ENCODE results near the gene STK25. TPM values are rescaled to one million over a fixed set of nuclear protein-coding genes. Genes with fewer than 3 reads are reported as not detected.

Gene STK25
- total RNA-seq, 1 experiment from 2014 or later: 171 TPM

DNA sequence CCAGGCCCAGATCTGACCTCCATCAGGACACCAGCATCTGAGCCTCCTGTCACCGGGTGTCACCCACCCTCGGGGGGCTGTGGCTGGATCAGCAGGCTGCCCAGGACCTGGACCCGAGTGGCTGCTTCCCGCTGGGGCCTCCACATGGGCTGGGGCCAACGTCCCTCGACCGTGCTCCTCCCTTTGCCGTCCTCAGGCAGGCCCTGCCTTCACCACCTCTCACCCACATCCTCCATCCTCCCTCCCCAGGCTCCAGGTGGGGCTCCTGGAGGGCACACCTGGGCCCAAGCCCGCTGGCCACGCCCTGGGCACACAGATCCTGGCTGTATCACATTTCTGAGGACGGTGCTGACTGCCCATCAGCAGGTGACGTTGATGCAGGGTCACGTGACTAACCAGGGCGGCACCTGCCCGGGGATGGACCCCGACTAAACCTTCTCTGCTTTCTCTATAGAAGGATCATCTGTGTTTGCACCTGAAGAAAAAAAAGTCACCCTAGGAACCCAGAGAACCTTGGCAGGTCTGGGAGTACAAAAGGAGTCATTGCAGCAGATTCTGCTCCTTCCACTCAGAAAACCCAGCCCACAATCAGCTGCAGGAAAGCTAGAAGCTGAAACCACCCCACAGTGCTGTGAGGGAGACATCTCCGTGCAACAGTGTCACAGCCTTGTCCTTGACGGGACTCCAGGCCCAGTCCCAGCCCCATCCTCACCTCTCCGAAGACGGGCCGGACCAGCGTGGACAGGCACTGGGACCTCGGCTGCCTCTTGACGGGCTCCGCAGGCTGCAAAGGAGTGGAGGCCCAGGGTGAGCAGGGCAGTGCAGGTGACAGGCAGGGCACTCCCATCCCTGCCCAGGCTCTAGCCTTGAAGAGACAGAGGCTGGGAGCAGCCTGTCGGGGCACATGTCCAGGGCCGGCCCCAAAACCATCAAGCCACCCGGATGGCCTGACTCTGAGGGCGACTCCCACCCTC is 11.2 kb downstream of the STK25 start:
- no peak for DNase-seq
- Histone ChIP-seq H3K36me3 (peaks cover 83% of the 10 kb centered on the region), H3K4me3 (no peak overlapping the region), H3K27ac (no peak overlapping the region), H3K9me3 (replicated peaks) (no peaks in the 10 kb centered on the region), H3K4me1 (peaks cover 6% of the 10 kb centered on the region; the same call in 1 of the 2 replicates), H3K27me3 (no peaks in the 10 kb centered on the region)

GRCh38 chr2:241496003-241496707 is 12.2 kb downstream of the STK25 start:
- H3K27me3 ChIP-seq: no peaks in the 10 kb centered on the region
- H3K4me3 ChIP-seq: no peak overlapping the region
- peaks cover 15% of the 10 kb centered on the region; the same call in 1 of the 2 replicates for H3K4me1 ChIP-seq
- H3K36me3 ChIP-seq: peaks cover 73% of the 10 kb centered on the region
- DNase-seq: no peak
- no peak overlapping the region for H3K27ac ChIP-seq
- H3K9me3 ChIP-seq (replicated peaks): no peaks in the 10 kb centered on the region

- H3K4me1 ChIP-seq: peaks cover 16% of the 10 kb centered on the region; the same call in 1 of the 2 replicates
- H3K4me3 ChIP-seq: no peak overlapping the region
- H3K9me3 ChIP-seq (replicated peaks): no peaks in the 10 kb centered on the region
- no peak overlapping the region for H3K27ac ChIP-seq
- H3K27me3 ChIP-seq: no peaks in the 10 kb centered on the region
- H3K36me3 ChIP-seq: peaks cover 65% of the 10 kb centered on the region
- DNase-seq: no peak
Measured at GRCh38 chr2:241495172-241496002, 13.0 kb downstream of the STK25 start.

- DNase-seq: no peak
- no peaks in the 10 kb centered on the region for H3K27me3 ChIP-seq
- H3K4me1 ChIP-seq: peaks cover 16% of the 10 kb centered on the region; the same call in 1 of the 2 replicates
- no peak overlapping the region for H3K27ac ChIP-seq
- H3K4me3 ChIP-seq: no peak overlapping the region
- H3K9me3 ChIP-seq (replicated peaks): no peaks in the 10 kb centered on the region
- H3K36me3 ChIP-seq: peaks cover 55% of the 10 kb centered on the region
Measured at GRCh38 chr2:241494311-241494908, 14.0 kb downstream of the STK25 start.

DNA sequence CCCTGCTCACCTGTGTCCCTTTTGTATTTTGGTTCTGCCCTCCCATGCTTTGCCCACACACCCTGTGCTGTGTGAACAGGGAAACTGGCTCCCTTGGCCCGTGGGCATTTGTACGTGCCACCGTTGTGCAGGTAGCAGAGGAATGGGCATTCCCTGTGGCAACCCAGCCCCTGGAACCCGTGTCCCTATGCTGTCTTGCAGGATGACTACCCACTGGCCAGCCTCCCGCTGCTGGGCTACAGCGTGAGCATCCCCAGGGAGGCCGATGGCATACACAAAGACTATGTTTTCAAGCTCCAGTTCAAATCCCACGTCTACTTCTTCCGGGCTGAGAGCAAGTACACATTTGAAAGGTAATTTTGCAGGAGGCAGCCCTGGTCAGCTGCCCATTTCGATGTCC is 15.3 kb downstream of the STK25 start:
- Histone ChIP-seq H3K36me3 (peaks cover 43% of the 10 kb centered on the region), H3K4me1 (peaks cover 16% of the 10 kb centered on the region; the same call in 1 of the 2 replicates), H3K4me3 (no peak overlapping the region), H3K27ac (no peak overlapping the region), H3K27me3 (no peaks in the 10 kb centered on the region), H3K9me3 (replicated peaks) (no peaks in the 10 kb centered on the region)
- DNase-seq: no peak

DNA sequence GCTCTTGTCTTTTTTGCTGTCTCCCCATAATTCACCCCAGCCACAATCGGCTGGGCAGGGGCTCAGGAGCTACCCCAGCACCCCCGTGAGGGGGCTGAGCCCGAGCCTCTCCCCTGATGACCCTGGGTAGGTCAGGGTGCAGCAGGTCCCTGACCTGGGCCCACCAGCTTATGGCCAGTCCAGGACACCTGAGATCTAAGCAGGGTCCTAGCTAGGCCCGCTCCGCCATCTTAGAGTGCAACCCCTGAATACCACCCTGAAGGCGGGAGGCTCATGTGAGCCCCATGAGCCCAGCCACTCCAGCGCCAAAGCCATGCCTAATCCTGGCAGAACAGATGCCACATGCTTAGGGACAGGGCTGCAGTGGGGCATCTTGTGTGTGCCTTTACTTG is 16.2 kb downstream of the STK25 start:
- Histone ChIP-seq H3K4me3 (no peak overlapping the region), H3K36me3 (peaks cover 41% of the 10 kb centered on the region), H3K27me3 (no peaks in the 10 kb centered on the region), H3K27ac (no peak overlapping the region), H3K4me1 (peaks cover 16% of the 10 kb centered on the region; the same call in 1 of the 2 replicates), H3K9me3 (replicated peaks) (no peaks in the 10 kb centered on the region)
- no peak for DNase-seq

- peaks cover 16% of the 10 kb centered on the region; the same call in 1 of the 2 replicates for H3K4me1 ChIP-seq
- H3K4me3 ChIP-seq: no peak overlapping the region
- H3K9me3 ChIP-seq (replicated peaks): no peaks in the 10 kb centered on the region
- H3K36me3 ChIP-seq: peaks cover 35% of the 10 kb centered on the region
- H3K27ac ChIP-seq: no peak overlapping the region
- peak; percentile 40 to 41 for DNase-seq
- no peaks in the 10 kb centered on the region for H3K27me3 ChIP-seq
Measured at GRCh38 chr2:241491549-241492173, 16.7 kb downstream of the STK25 start.

GRCh38 chr2:241490825-241491506 is 17.4 kb downstream of the STK25 start:
- Histone ChIP-seq H3K27ac (no peak overlapping the region), H3K9me3 (replicated peaks) (no peaks in the 10 kb centered on the region), H3K36me3 (peaks cover 29% of the 10 kb centered on the region), H3K4me3 (no peak overlapping the region), H3K27me3 (no peaks in the 10 kb centered on the region), H3K4me1 (peaks cover 16% of the 10 kb centered on the region; the same call in 1 of the 2 replicates)
- DNase-seq: peak; percentile 59 to 61

- Histone ChIP-seq H3K4me1 (peaks cover 16% of the 10 kb centered on the region; the same call in 1 of the 2 replicates), H3K27ac (no peak overlapping the region), H3K9me3 (replicated peaks) (no peaks in the 10 kb centered on the region), H3K4me3 (no peak overlapping the region), H3K27me3 (no peaks in the 10 kb centered on the region), H3K36me3 (peaks cover 21% of the 10 kb centered on the region)
- no peak for DNase-seq
Measured at GRCh38 chr2:241489733-241490680, 18.4 kb downstream of the STK25 start.

DNA sequence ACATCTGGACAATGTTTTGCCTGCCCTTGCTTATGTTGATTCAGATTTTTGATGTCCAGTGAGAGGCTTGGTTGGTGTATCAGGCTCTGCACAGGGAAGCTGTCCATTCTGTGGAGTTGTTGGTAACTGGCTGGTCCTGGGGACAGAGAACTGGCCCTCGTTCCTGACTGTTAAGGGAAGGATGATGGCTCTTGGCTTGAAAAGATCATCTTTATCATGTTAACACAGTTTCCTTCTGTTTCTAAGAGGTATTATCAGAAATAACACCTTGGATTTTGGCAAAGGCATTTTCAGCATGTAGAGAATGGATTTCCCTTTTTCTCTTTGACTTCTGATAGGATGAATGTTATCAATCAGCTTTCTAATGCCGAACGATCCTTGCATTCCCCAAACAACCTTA is 19.3 kb downstream of the STK25 start:
- H3K4me3 ChIP-seq: no peak overlapping the region
- H3K36me3 ChIP-seq: peaks cover 11% of the 10 kb centered on the region
- DNase-seq: no peak
- H3K27ac ChIP-seq: no peak overlapping the region
- no peaks in the 10 kb centered on the region for H3K9me3 ChIP-seq (replicated peaks)
- H3K4me1 ChIP-seq: peaks cover 16% of the 10 kb centered on the region; the same call in 1 of the 2 replicates
- H3K27me3 ChIP-seq: no peaks in the 10 kb centered on the region

GRCh38 chr2:241485172-241485911 is 23.0 kb downstream of the STK25 start:
- Histone ChIP-seq H3K27ac (no peak overlapping the region), H3K36me3 (no peaks in the 10 kb centered on the region), H3K27me3 (no peaks in the 10 kb centered on the region), H3K9me3 (replicated peaks) (no peaks in the 10 kb centered on the region), H3K4me3 (no peak overlapping the region), H3K4me1 (no peaks in the 10 kb centered on the region)
- no peak for DNase-seq

DNA sequence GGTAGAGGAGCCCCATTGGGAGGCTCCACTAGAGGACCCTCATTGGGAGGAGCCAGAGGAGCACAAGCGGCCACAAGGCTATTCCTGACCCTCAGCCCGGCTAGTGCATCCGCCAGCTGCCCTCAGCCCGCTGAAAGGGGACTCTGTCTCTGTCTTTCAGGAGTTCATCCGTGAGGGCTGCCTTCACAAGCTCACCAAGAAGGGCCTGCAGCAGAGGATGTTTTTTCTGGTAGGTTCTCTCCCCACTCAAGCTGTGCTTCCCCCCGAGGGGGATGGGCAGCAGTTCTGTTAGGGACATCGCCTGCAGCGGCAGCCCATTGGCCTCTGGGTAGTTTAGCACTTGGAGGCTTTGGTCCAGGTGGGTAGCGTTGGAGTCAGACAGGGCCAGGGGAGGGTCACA is 25.1 kb downstream of the STK25 start:
- no peaks in the 10 kb centered on the region for H3K27me3 ChIP-seq
- peak in 1 of 2 experiments; percentile 2 for DNase-seq
- H3K9me3 ChIP-seq (replicated peaks): no peaks in the 10 kb centered on the region

More for the DNA sequence above, 25.1 kb downstream of the STK25 start:
- H3K4me1 ChIP-seq: no peaks in the 10 kb centered on the region
- no peaks in the 10 kb centered on the region for H3K36me3 ChIP-seq
- H3K4me3 ChIP-seq: no peak overlapping the region
- no peak overlapping the region for H3K27ac ChIP-seq
